ENCODE results near the gene MRPS6.

Gene MRPS6

DNA sequence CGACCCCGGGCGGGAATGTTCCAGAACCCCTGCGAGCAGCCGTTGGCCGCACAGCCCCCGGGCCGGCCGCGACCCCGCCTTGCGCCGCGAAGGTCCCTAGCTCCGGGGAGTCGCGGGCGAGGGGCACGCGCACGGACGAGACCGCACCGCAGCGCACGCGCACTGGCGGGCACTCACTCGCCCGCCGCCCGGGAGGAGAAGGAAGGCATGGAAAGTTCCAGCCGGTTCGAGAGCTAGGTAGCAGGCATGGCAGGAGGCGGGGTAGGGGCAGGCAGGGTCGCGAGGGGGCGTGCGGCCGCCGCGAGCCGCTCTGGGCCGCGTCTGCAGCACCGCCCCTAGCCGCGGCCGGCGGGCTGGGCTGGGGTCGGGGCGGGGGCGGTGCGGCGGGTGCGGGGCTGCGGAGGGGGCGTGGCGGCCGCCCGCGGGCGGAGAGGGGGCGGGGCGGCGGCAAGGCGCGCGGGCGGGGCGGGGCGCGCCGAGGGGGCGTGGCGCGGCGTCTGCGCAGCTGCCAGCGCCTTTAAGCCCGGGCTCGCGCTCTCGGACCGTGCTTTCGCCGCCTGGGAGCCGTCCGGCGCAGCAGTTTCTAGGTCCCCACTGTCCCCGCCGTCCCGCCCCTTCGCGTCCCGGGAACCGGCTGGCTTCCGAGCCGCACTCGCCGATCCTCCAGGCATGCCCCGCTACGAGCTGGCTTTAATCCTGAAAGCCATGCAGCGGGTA lies at the start of gene MRPS6, which contains the start of gene SLC5A3:
Gene MRPS6, plus strand, starts transcription at position 547 of the 717 bp plus-strand sequence. Its CDS starts 123 bp downstream, at position 670.
Gene SLC5A3, plus strand, starts transcription at position 547 of the 717 bp plus-strand sequence. CDS start 21,621 bp downstream, outside the sequence.
- DNase-seq = peak; percentile 70 to 76

GRCh38 chr21:34023691-34024373 lies 49.5 kb upstream of the MRPS6 start:
- no peak for DNase-seq

- DNase-seq = no peak
These were observed 49.0 kb upstream of the MRPS6 start for GRCh38 chr21:34024374-34024693.

- no peak for DNase-seq
These were observed 45.5 kb upstream of the MRPS6 start for GRCh38 chr21:34027721-34028461.

DNA sequence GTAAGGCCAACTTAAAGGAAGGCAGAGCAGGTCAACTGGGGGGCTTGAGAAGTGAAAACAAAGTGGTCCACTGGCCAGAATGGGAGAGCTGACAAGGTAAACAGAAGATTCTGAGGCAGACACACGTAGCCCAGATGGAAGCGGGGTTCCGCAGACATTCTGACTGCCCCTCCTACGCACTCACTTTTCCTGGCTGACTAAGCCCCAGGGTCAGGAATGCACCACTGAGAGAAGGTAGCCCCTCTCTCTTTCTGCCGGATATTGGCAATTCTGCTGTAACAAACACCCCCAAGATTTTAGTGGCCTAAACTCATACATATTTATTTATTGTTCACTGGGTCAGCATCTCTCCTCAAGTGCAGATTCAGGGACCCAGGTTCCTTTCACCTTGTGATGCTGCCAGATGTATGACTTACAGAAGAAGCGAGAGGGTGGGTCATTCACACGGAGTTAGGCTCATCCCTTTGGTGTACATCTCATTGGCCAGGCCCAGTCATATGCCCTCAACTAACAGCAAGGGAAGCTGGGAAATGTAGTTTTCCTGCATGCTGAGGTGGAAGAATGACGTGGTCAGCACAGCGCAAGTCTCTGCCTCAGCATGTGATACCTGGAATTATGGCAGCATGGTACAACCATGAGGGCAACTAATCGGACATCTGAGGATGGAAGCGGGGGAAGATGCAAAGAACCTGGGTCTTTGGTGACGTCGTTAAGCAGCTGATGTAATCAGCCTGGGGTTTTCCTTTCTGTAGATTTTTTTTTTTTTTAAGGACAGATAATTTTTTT lies 43.4 kb upstream of the MRPS6 start:
- peak in 1 of 2 experiments; percentile 1 for DNase-seq

- DNase-seq = no peak
These were observed 41.5 kb upstream of the MRPS6 start for GRCh38 chr21:34031835-34032370.

GRCh38 chr21:34034369-34035014 lies 38.9 kb upstream of the MRPS6 start:
- no peak for DNase-seq

- no peak for DNase-seq
These were observed 37.6 kb upstream of the MRPS6 start for GRCh38 chr21:34035619-34036354.

- no peak for DNase-seq
These were observed 36.2 kb upstream of the MRPS6 start for GRCh38 chr21:34037009-34037795.

DNA sequence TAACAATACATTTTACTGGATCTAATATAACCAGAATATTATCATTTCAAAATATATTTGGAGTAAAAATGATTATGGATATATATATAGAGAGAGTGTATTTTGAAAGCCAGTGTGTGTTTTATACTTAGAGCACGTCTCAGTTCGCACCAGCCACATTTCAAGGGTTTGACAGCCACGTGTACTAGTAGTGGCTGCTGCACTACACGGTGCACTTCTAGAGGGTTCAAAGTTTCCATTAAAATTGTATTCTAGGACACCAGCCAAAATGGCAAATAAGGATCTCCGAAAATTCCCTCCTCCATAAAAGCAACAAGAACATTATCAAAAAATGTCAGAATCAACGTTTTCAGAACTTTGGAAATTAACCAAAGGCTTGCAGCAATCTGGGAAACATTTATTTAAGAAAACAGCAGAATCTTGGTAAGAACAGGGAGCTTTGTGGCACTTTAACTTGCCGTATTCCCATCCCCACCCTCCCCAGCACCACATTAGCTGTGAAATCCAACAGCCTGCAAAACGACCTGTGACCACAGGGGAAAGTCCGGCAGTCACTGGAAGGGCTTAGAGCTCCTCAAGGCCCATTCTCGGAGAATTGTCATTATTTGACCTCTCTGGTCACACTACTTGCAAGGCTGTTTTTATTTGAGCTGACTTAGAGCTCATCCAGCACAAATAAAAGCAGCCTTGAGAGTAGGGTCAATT lies 33.5 kb upstream of the MRPS6 start:
- no peak for DNase-seq

GRCh38 chr21:34042735-34043134 lies 30.6 kb upstream of the MRPS6 start:
- no peak for DNase-seq

- DNase-seq = no peak
These were observed 30.0 kb upstream of the MRPS6 start for GRCh38 chr21:34043333-34043732.

DNA sequence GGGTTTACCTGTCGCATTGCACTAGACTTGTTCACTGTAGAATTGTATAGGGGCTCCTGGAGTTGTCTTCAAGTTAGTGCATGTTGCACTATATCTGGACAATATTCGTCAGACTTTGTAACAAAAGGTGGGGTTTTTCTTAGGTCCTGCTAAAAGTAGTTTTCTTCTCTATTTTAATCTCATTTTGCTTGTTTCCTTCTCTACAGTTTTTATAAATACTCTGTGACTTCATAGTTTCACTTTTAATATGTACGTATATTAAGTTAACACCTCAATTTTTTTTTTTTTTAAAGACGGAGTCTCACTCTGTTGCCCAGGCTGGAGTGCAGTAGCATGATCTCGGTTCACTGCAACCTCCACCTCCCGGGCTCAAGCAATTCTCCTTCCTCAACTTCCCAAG lies 26.5 kb upstream of the MRPS6 start:
- no peak for DNase-seq

DNA sequence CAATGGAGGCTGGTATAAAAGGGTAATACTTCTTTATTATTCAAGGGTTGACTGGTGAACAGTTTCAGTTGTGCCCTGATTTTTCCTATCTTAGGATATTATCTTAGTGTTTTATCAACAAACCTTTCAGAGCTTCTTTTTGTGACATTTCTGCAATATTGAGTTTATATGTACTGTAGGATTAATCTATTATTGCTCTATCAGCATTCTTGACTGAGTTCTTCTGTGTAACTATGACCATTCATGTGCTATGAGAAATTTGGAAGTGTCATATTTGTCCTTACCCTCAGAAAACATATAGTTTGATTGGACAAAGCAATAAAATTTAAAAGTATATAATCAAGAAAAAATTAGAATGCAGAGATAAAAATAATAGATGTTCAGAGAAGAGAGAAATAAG lies 25.5 kb upstream of the MRPS6 start:
- DNase-seq = no peak

GRCh38 chr21:34052171-34052570 lies 21.2 kb upstream of the MRPS6 start:
- no peak for DNase-seq

DNA sequence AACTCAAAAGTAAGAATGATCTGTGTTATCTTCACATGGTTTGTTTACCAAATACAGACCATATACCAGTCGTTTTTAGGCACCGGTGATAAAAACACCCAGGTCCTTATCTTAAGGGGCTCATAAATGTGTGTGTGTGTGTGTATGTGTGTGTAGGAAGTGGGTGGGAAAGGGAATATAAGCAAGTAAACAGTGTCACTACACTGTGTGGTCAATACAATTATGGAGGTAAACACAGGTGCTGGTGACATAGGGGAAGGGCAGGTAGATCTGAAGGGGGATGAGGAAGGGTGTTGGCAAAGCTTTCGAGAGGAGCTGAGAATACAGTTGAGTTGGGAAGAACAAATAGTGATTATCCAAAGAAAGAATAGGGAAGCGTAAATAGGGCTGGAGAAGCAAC lies 19.1 kb upstream of the MRPS6 start:
- peak in 1 of 2 experiments; percentile 14 for DNase-seq

- DNase-seq = no peak
These were observed 17.8 kb upstream of the MRPS6 start for GRCh38 chr21:34055615-34056014.

- no peak for DNase-seq
These were observed 11.4 kb upstream of the MRPS6 start for GRCh38 chr21:34061983-34062382.

DNA sequence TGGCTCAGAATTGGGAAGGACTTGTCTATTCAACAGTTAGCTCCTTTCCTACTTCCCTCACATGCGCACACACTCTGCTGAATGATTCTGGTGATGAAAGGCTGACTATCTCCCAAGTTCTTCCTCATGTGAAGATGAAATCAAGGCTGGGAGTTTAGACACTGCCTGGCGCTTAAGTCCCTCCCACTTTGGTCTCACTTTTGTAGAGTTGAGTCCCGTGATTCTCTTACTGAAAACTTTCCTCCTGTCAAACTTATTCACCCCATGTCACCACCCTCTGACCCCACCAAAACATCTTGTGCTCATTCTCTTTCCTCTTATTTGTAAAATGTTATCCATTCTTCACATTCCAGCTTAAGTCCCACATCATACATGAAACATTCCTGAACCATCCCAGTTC lies 8.4 kb upstream of the MRPS6 start:
- no peak for DNase-seq

DNA sequence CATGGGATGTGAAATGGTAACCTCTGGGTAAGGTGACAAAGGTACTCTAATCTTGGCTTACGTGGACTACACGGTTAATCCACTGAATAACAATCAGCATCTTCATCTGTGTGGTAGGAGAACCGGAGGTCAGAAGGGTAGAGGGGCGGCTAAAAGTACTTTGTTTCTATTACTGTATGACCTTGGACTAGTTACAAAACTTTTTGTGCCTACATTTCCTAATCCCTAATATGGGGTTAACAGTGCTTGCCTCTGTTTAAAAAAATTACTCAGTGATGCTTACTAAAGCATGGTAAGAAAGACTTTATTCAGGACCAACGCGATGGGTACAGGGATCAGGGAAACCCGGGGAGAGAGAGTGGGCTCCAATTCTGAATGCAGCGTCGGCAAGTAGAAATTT lies 1.7 kb upstream of the MRPS6 start:
- DNase-seq = no peak
